Measurements from ENCODE around the gene ENOX1.

Gene ENOX1

GRCh38 chr13:43663474-43664090 lies 123.2 kb downstream of the ENOX1 start:
- TF ChIP-seq CTCF (conservative IDR thresholded peaks at IDR 0.05): no peak
- no peak for TF ChIP-seq ZFX (IDR thresholded peaks at IDR 0.05)
- no peak overlapping the region for H3K27ac ChIP-seq

DNA sequence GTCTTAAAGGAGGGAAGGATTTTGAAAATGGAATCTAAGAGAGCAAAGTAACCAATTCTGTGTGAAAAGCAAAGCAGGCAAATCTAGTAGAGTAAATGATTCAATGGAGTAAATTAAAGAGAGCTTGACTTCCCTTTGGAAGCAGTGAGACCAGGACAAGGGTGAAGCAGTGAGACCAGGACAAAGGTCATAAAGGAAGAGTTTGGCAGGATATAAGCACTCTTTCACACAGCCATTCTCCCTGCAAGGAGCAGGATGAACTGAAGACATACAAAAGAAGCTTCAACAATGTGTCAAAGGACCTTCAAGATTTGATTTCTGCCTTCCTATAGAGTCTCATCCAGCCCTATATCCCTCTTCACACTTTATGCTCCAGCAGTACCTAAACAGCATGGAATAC lies 123.8 kb downstream of the ENOX1 start:
- no peak overlapping the region for H3K27ac ChIP-seq
- TF ChIP-seq CTCF (conservative IDR thresholded peaks at IDR 0.05): no peak
- TF ChIP-seq ZFX (IDR thresholded peaks at IDR 0.05): no peak

DNA sequence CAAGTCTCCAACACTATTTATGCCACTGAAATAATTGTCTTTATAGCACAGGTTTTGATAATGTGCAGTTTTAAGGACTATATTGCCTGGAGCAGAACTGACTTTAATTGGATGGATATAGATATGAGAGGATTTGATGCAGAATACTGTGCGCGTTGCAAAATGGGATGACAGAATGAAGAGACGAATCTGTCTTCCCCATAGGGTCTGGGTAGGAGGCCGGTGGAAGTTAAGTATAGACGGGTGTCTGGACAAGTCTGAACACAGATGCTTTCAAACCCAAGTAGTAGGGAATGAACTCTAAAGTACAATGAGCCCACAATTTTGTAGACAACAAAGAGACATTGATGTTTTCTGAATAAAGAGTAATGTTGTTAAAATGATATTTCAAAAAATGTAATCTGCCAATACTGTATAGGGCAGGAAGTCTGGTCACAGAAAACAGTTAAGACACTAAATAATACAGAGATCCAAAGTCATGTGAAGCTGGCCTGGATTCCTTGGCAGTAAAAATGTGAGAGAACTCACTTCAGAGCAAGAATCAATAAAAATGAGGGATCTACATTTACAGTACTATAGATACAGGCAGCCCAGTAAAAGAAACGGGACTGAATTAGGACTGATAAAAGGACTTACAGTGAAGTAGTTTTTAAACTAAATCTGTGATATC lies 125.5 kb downstream of the ENOX1 start:
- no peak overlapping the region for H3K27ac ChIP-seq
- TF ChIP-seq CTCF (conservative IDR thresholded peaks at IDR 0.05): no peak
- TF ChIP-seq ZFX (IDR thresholded peaks at IDR 0.05): no peak

- H3K27ac ChIP-seq: no peak overlapping the region
Measured at GRCh38 chr13:43657485-43657884, 129.3 kb downstream of the ENOX1 start.

DNA sequence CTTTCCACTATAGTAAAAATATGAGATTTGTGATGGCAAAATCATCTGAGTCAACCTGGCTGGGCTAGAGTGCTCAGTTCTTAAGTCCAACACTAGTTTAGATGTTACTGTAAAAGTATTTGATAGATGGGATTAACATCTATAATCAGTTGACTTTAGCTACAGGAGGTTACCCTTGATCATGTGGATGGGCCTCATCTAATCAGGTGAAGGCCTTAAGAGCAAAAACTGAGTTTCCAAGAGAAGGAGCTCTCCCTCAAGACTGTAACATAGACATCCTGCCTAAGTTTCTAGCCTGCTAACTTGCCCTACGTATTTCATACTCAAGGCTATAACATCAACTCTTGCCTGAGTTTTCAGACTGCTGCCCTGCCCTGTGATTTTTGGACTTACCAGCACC lies 132.8 kb downstream of the ENOX1 start:
- TF ChIP-seq ZFX (IDR thresholded peaks at IDR 0.05) (no peak), CTCF (conservative IDR thresholded peaks at IDR 0.05) (no peak)

More at GRCh38 chr13:43657485-43657884, 129.3 kb downstream of the ENOX1 start:
- no peak for TF ChIP-seq ZFX (IDR thresholded peaks at IDR 0.05)
- no peak for TF ChIP-seq CTCF (conservative IDR thresholded peaks at IDR 0.05)

GRCh38 chr13:43653395-43653794 lies 133.4 kb downstream of the ENOX1 start:
- TF ChIP-seq ZFX (IDR thresholded peaks at IDR 0.05) (no peak), CTCF (conservative IDR thresholded peaks at IDR 0.05) (no peak)
- no peak overlapping the region for H3K27ac ChIP-seq

More for the DNA sequence above, 132.8 kb downstream of the ENOX1 start:
- no peak overlapping the region for H3K27ac ChIP-seq

GRCh38 chr13:43652760-43653159 lies 134.0 kb downstream of the ENOX1 start:
- TF ChIP-seq CTCF (conservative IDR thresholded peaks at IDR 0.05): no peak
- no peak for TF ChIP-seq ZFX (IDR thresholded peaks at IDR 0.05)
- no peak overlapping the region for H3K27ac ChIP-seq

All from C4-2B (cell line).